HCT116 (cell line): ENCODE measurements around the gene KRTAP1-4. TPM values are rescaled to one million over a fixed set of nuclear protein-coding genes. Genes with fewer than 3 reads are reported as not detected.
"Not testable (repeated sequence)": the region's sequence is repeated elsewhere in the genome, so short reads cannot be mapped to it uniquely, and the experiment has no call there.

Source experiments
- ATAC-seq: fragments of 200-7000 bp; cut with Tn5 transposase; 2 replicates; pipeline ENCODE4 v1.9.1; 2020; ENCODE audit warnings: mild to moderate bottlenecking, moderate library complexity
- BruUV-seq: library from RNA; stranded (reverse); fragments of 400-500 nt; replicated peaks from 2 replicates; lab custom pipeline; 2021; lab: Mats Ljungman, UMichigan
- CTCF ChIA-PET: fragments of 300-600 bp; sonication (Branson Sonifier 250); formaldehyde crosslinking; loops from one replicate; lab custom pipeline; 2021; ENCODE audit warnings: antibody characterized with exemption; lab: Charles Lee
- POLR2A ChIA-PET: fragments of 300-600, 350-600 bp; sonication (Branson Sonifier 250); formaldehyde crosslinking; loops from one replicate; lab custom pipeline; 2021; ENCODE audit warnings: antibody characterized with exemption; lab: Charles Lee
- RAD21 ChIA-PET, 2 experiments: fragments of 300-600 bp; sonication (Branson Sonifier 250); formaldehyde crosslinking; loops; one replicate each; lab custom pipeline; 2023; ENCODE audit warnings: low total read pairs in 2 of 2; ENCODE audit not compliant: uncharacterized antibody in 2 of 2, unreplicated experiment in 2 of 2, low non-redundant PET in 1 of 2; lab: Charles Lee
- DNase-seq: peaks from one replicate; pipeline ENCODE4 v3.0.0-alpha.2; 2010; ENCODE audit warnings: low read depth, low spot score
- H2AFZ ChIP-seq: fragments of 200-600 bp; shearing (Covaris generic), sonication (generic); 2 replicates; pipeline ENCODE4 v1.6.1; 2017; ENCODE audit warnings: low read depth, mixed run types, mixed read lengths, antibody characterized with exemption, low read length; ENCODE audit not compliant: poor library complexity, severe bottlenecking
- H3K27ac ChIP-seq: 2 replicates; pipeline ENCODE4 v1.5.1; 2012; ENCODE audit warnings: low read depth, low read length
- H3K27me3 ChIP-seq: fragments of 200-600 bp; sonication (generic); 2 replicates; pipeline ENCODE4 v1.6.1; 2016; ENCODE audit warnings: mixed run types, low read length, mixed read lengths; ENCODE audit not compliant: insufficient read depth
- H3K36me3 ChIP-seq, 2 experiments: fragments of 200-500 bp in 1 of 2; fragments of 200-600 bp in 1 of 2; sonication (Bioruptor generic) in 1 of 2; sonication (generic) in 1 of 2; 2 replicates each; pipeline versions ENCODE4 v1.5.1 to v1.6.1; 2014 to 2016; ENCODE audit warnings: low read length in 2 of 2, inconsistent platforms in 1 of 2, mixed read lengths in 1 of 2, mixed run types in 1 of 2; ENCODE audit not compliant: insufficient read depth in 2 of 2, control insufficient read depth in 1 of 2
- H3K4me1 ChIP-seq, 2 experiments: fragments of 200-600 bp in 1 of 2; sonication (generic) in 1 of 2; 2 replicates each; pipeline versions ENCODE4 v1.5.1 to v1.6.1; 2012 to 2017; ENCODE audit warnings: low read length in 2 of 2, inconsistent platforms in 1 of 2, mild to moderate bottlenecking in 1 of 2, mixed read lengths in 1 of 2, mixed run types in 1 of 2, moderate library complexity in 1 of 2; ENCODE audit not compliant: insufficient read depth in 2 of 2, control insufficient read depth in 1 of 2
- H3K4me2 ChIP-seq: fragments of 200-600 bp; sonication (generic); 2 replicates; pipeline ENCODE4 v1.6.1; 2017; ENCODE audit warnings: mixed run types, low read length, mixed read lengths
- H3K4me3 ChIP-seq, 2 experiments: fragments of 200-600 bp in 1 of 2; sonication (generic) in 1 of 2; replicated peaks in 1 of 2; 2 replicates each; pipeline ENCODE4 v1.5.1; 2011 to 2016; ENCODE audit warnings: low read length in 2 of 2, control low read depth in 1 of 2, low read depth in 1 of 2, mild to moderate bottlenecking in 1 of 2, mixed read lengths in 1 of 2, mixed run types in 1 of 2
- H3K79me2 ChIP-seq: fragments of 200-600 bp; sonication (generic); 2 replicates; pipeline ENCODE4 v1.6.1; 2017; ENCODE audit warnings: mild to moderate bottlenecking, mixed run types, low read length, moderate library complexity, mixed read lengths; ENCODE audit not compliant: insufficient read depth
- H3K9ac ChIP-seq: fragments of 200-600 bp; sonication (generic); 2 replicates; pipeline ENCODE4 v1.6.1; 2016; ENCODE audit warnings: low read length, mixed read lengths
- H3K9me2 ChIP-seq: fragments of 200-600 bp; sonication (generic), shearing (Covaris generic); 2 replicates; pipeline ENCODE4 v1.6.1; 2017; ENCODE audit warnings: mixed run types, mild to moderate bottlenecking, moderate library complexity; ENCODE audit not compliant: insufficient read depth
- H3K9me3 ChIP-seq, 2 experiments: fragments of 200-500 bp in 1 of 2; fragments of 200-600 bp in 1 of 2; sonication (Bioruptor generic) in 1 of 2; sonication (generic) in 1 of 2; 2 replicates each; pipeline ENCODE4 v1.6.1; 2014 to 2017; ENCODE audit warnings: low read length in 2 of 2, mixed read lengths in 2 of 2, inconsistent platforms in 1 of 2, low read depth in 1 of 2, mild to moderate bottlenecking in 1 of 2, mixed run types in 1 of 2, moderate library complexity in 1 of 2; ENCODE audit not compliant: control insufficient read depth in 1 of 2, insufficient read depth in 1 of 2
- H4K20me1 ChIP-seq: fragments of 200-600 bp; sonication (generic), shearing (Covaris generic); 2 replicates; pipeline ENCODE4 v1.6.1; 2017; ENCODE audit warnings: mixed run types, mild to moderate bottlenecking, moderate library complexity; ENCODE audit not compliant: insufficient read depth
- CBX3 ChIP-seq: IDR thresholded peaks from 2 replicates; pipeline ENCODE4 v1.6.1; 2012; ENCODE audit warnings: low read depth
- CEBPB ChIP-seq: IDR thresholded peaks from 2 replicates; pipeline ENCODE4 v1.6.1; 2012; ENCODE audit warnings: low read depth
- ELF1 ChIP-seq: IDR thresholded peaks from 2 replicates; pipeline ENCODE4 v1.6.1; 2012; ENCODE audit warnings: low read depth, borderline replicate concordance
- JUND ChIP-seq: IDR thresholded peaks from 2 replicates; pipeline ENCODE4 v1.6.1; 2012
- POLR2A ChIP-seq: IDR thresholded peaks from 2 replicates; pipeline ENCODE4 v1.7.0; 2011; ENCODE audit warnings: borderline replicate concordance; ENCODE audit not compliant: insufficient read depth, insufficient read length; ENCODE audit errors: extremely low read depth
- SIN3A ChIP-seq: IDR thresholded peaks from 2 replicates; pipeline ENCODE4 v1.6.1; 2012; ENCODE audit warnings: low read depth
- YY1 ChIP-seq: IDR thresholded peaks from 2 replicates; pipeline ENCODE4 v1.6.1; 2011; ENCODE audit warnings: low read length, low read depth, moderate library complexity, mild to moderate bottlenecking; ENCODE audit not compliant: insufficient replicate concordance; ENCODE audit errors: extremely low read depth
- ZFX ChIP-seq: fragments of 450-650 bp; IDR thresholded peaks from 2 replicates; pipeline ENCODE4 v1.6.1; 2017
- intact Hi-C: fragments of 100-400 bp; cut with micrococcal nuclease; formaldehyde crosslinking; loops from 2 replicates; pipeline ENCODE4 v1.10.0; 2022
- total RNA-seq: library from RNA; stranded (reverse); gene quantifications from one replicate; pipeline ENCODE4 v1.2.1, GENCODE V29; 2021; ENCODE audit not compliant: unreplicated experiment
- TF ChIP-seq, protein P1 (sequence below): IDR thresholded peaks from 2 replicates; pipeline ENCODE4 v1.6.1; 2012
- TF ChIP-seq, protein P2 (sequence below): IDR thresholded peaks from 2 replicates; pipeline ENCODE4 v1.6.1; 2012
- TF ChIP-seq, protein P3 (sequence below): IDR thresholded peaks from 2 replicates; pipeline ENCODE4 v1.6.1; 2011; ENCODE audit warnings: mild to moderate bottlenecking, low read length, moderate library complexity; ENCODE audit not compliant: insufficient replicate concordance; ENCODE audit errors: extremely low read depth

Gene KRTAP1-4
- total RNA-seq, 1 experiment from 2014 or later = not detected

DNA sequence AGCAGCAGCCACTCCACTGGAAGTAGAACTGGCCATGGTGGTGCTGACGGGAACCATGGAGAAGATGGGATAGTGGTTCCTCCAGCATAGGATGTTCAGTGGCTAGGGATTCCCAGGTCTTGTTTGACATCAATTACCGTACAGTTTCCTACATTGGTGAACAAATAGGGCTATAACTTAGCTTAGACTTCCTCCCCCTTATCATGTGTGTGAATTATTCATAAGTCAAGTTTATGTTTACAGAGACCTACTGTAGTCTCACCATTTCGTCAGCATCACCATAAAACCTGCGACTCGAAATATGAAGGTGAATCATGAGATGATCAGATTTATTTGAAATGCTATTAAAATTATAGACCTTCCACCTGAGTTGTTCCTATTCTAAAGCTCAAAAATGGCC lies 28.7 kb upstream of the KRTAP1-4 start:
- no peak for ATAC-seq
- RAD21 ChIA-PET = no interaction called here
- intact Hi-C loops = no loop called here
- DNase-seq = no peak
- Histone ChIP-seq H3K36me3 (peaks cover 0 to 5% of the 10 kb centered on the region in 2 experiments; a peak in 1 of 4 replicates), H3K27me3 (no peaks in the 10 kb centered on the region), H2AFZ (no peak overlapping the region), H3K27ac (peak overlapping the region; percentile 85), H3K4me1 (peaks cover 39 to 46% of the 10 kb centered on the region in 2 experiments), H3K4me3 (no peak overlapping the region), H3K9ac (peak overlapping the region; percentile 10; the same call in 1 of the 2 replicates), H4K20me1 (no peaks in the 10 kb centered on the region), H3K9me3 (peaks cover 0 to 9% of the 10 kb centered on the region in 2 experiments; a peak in 1 of 4 replicates), H3K9me2 (no peaks in the 10 kb centered on the region), H3K4me2 (peak overlapping the region; percentile 28; the same call in 1 of the 2 replicates), H3K79me2 (no peaks in the 10 kb centered on the region)
- no peak for TF ChIP-seq CEBPB
- TF ChIP-seq, protein P1, sequence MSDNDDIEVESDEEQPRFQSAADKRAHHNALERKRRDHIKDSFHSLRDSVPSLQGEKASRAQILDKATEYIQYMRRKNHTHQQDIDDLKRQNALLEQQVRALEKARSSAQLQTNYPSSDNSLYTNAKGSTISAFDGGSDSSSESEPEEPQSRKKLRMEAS = no peak
- TF ChIP-seq POLR2A = no peak
- no peak for TF ChIP-seq ZFX
- no peak for TF ChIP-seq ELF1
- no peak for TF ChIP-seq CBX3
- no TSS peak for BruUV-seq
- CTCF ChIA-PET = no interaction called here
- POLR2A ChIA-PET = no interaction called here

DNA sequence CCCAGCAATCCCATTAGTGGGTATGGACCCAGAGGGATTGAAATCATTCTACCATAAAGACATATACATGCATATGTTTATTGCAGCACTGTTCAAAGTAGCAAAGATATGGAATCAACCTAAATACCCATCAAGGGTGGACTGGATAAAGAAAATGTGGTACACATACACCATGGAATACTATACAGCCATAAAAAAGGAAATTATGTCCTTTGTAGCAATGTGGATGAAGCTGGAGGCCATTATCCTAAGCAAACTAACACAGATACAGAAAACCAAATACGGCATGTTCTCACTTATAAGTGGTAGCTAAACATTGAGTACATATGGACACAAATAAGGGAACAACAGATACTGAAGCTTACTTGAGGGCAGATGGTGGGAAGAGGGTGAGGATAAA lies 27.6 kb upstream of the KRTAP1-4 start:
- H3K4me1 ChIP-seq = peaks cover 38 to 42% of the 10 kb centered on the region in 2 experiments
- intact Hi-C loops = no loop called here

DNA sequence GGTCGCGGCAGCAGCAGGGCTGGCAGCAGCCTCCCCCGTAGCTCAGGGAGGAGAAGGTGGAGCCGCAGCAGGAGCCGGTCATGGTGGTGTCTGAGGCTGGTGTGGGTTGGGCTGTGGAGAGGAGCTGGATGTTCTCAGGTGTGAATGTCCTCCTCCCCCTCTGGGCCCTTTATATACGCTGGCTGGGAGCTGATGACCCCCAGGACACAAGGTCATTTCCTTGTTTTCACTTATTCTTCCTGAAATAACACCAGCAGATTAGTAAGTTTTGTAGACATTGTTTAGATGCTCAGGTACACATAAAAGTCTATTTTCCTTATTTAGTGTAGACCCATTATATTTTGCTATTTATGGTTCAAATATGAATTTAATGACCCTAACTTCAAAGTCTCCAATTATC lies 25.1 kb upstream of the KRTAP1-4 start, which contains the start of gene KRTAP2-2:
Gene KRTAP2-2 (minus strand): TSS at position 101 of the 400 bp plus-strand sequence. CDS start 19 bp downstream, at position 82.
- H2AFZ ChIP-seq, ATAC-seq, CTCF ChIA-PET, intact Hi-C loops, POLR2A ChIA-PET, H4K20me1 ChIP-seq, H3K27ac ChIP-seq, H3K27me3 ChIP-seq, DNase-seq, H3K79me2 ChIP-seq, H3K36me3 ChIP-seq, H3K4me3 ChIP-seq, H3K9ac ChIP-seq, H3K9me2 ChIP-seq, BruUV-seq, RAD21 ChIA-PET, H3K4me2 ChIP-seq: not testable (repeated sequence)
- Histone ChIP-seq H3K9me3 (peaks cover 0 to 21% of the 10 kb centered on the region in 2 experiments; a peak in 1 of 4 replicates), H3K4me1 (peaks cover 14 to 18% of the 10 kb centered on the region in 2 experiments)

More for the DNA sequence above, 27.6 kb upstream of the KRTAP1-4 start:
- POLR2A ChIA-PET = no interaction called here
- Histone ChIP-seq H3K9me3 (peaks cover 0 to 16% of the 10 kb centered on the region in 2 experiments; a peak in 1 of 4 replicates), H3K4me2 (no peak overlapping the region), H3K36me3 (peaks cover 0 to 5% of the 10 kb centered on the region in 2 experiments; a peak in 1 of 4 replicates), H3K4me3 (no peak overlapping the region), H2AFZ (no peak overlapping the region), H3K27ac (no peak overlapping the region), H3K9ac (no peak overlapping the region), H3K79me2 (no peaks in the 10 kb centered on the region), H3K27me3 (no peaks in the 10 kb centered on the region), H3K9me2 (no peaks in the 10 kb centered on the region), H4K20me1 (no peaks in the 10 kb centered on the region)
- no peak for ATAC-seq
- no TSS peak for BruUV-seq
- CTCF ChIA-PET = no interaction called here
- DNase-seq = no peak
- RAD21 ChIA-PET = no interaction called here
- TF ChIP-seq, protein P2, sequence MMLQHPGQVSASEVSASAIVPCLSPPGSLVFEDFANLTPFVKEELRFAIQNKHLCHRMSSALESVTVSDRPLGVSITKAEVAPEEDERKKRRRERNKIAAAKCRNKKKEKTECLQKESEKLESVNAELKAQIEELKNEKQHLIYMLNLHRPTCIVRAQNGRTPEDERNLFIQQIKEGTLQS = no peak
- TF ChIP-seq YY1 = no peak
- TF ChIP-seq JUND = 0 out of 2 replicates have a peak, but pooled peaks have one; percentile 11
- no peak for TF ChIP-seq SIN3A
- TF ChIP-seq CBX3 = 0 out of 2 replicates have a peak, but pooled peaks have one; percentile 11
- TF ChIP-seq, protein P3, sequence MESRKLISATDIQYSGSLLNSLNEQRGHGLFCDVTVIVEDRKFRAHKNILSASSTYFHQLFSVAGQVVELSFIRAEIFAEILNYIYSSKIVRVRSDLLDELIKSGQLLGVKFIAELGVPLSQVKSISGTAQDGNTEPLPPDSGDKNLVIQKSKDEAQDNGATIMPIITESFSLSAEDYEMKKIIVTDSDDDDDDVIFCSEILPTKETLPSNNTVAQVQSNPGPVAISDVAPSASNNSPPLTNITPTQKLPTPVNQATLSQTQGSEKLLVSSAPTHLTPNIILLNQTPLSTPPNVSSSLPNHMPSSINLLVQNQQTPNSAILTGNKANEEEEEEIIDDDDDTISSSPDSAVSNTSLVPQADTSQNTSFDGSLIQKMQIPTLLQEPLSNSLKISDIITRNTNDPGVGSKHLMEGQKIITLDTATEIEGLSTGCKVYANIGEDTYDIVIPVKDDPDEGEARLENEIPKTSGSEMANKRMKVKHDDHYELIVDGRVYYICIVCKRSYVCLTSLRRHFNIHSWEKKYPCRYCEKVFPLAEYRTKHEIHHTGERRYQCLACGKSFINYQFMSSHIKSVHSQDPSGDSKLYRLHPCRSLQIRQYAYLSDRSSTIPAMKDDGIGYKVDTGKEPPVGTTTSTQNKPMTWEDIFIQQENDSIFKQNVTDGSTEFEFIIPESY = no peak
